Measurements from ENCODE around the gene SUSD4.

Gene SUSD4

GRCh38 chr1:223319905-223320580 is 43.9 kb downstream of the SUSD4 start:
- no peak for DNase-seq (ENCODE audit: low spot score)
- no peak for TF ChIP-seq CTCF (IDR thresholded peaks at IDR 0.05; ENCODE audit: extremely low read depth, missing control alignments)

- DNase-seq (ENCODE audit: low spot score): no peak
- no peak for TF ChIP-seq CTCF (IDR thresholded peaks at IDR 0.05; ENCODE audit: extremely low read depth, missing control alignments)
Measured at GRCh38 chr1:223319398-223319797, 44.6 kb downstream of the SUSD4 start.

- TF ChIP-seq CTCF (IDR thresholded peaks at IDR 0.05; ENCODE audit: extremely low read depth, missing control alignments): no peak
- DNase-seq (ENCODE audit: low spot score): no peak
Measured at GRCh38 chr1:223316082-223316481, 47.9 kb downstream of the SUSD4 start.

GRCh38 chr1:223315665-223316064 is 48.3 kb downstream of the SUSD4 start:
- DNase-seq (ENCODE audit: low spot score): no peak

GRCh38 chr1:223313415-223313754 is 50.6 kb downstream of the SUSD4 start:
- no peak for DNase-seq (ENCODE audit: low spot score)
- TF ChIP-seq CTCF (IDR thresholded peaks at IDR 0.05; ENCODE audit: extremely low read depth, missing control alignments): no peak

More at GRCh38 chr1:223315665-223316064, 48.3 kb downstream of the SUSD4 start:
- no peak for TF ChIP-seq CTCF (IDR thresholded peaks at IDR 0.05; ENCODE audit: extremely low read depth, missing control alignments)

GRCh38 chr1:223312705-223313414 is 51.1 kb downstream of the SUSD4 start:
- no peak for TF ChIP-seq CTCF (IDR thresholded peaks at IDR 0.05; ENCODE audit: extremely low read depth, missing control alignments)
- no peak for DNase-seq (ENCODE audit: low spot score)

- DNase-seq (ENCODE audit: low spot score): no peak
- no peak for TF ChIP-seq CTCF (IDR thresholded peaks at IDR 0.05; ENCODE audit: extremely low read depth, missing control alignments)
Measured at GRCh38 chr1:223312273-223312672, 51.7 kb downstream of the SUSD4 start.

Measured in GM20000 (cell line).